Activated CD4-positive, alpha-beta T cell treated with anti-CD3 and anti-CD28 coated beads, Interleukin-2, amount 10 ng/mL, durations not matched to agents 7 days and 5 days (primary cell): ENCODE measurements around the gene STRN3. TPM values are rescaled to one million over a fixed set of nuclear protein-coding genes. Genes with fewer than 3 reads are reported as not detected.
A peak's percentile ranks its signal among the peaks of the same experiment; 100 is the strongest.
"Not testable (repeated sequence)": the region's sequence is repeated elsewhere in the genome, so short reads cannot be mapped to it uniquely, and the experiment has no call there.

ENCODE experiments used
- CTCF ChIA-PET: fragments of 350-600 bp; sonication (Branson Sonifier 250); formaldehyde crosslinking; loops from one replicate; lab custom pipeline; 2021; ENCODE audit warnings: antibody characterized with exemption; lab: Charles Lee
- POLR2A ChIA-PET: fragments of 350-600 bp; sonication (Branson Sonifier 250); formaldehyde crosslinking; loops from one replicate; lab custom pipeline; 2021; ENCODE audit warnings: antibody characterized with exemption; lab: Charles Lee
- DNase-seq: peaks from one replicate; pipeline ENCODE4 v3.0.0-alpha.2; 2020
- H3K27ac Mint-ChIP-seq: one replicate; pipeline ENCODE4 v1.8.0; 2021; ENCODE audit warnings: mild to moderate bottlenecking, moderate library complexity, mixed read lengths
- H3K27me3 Mint-ChIP-seq: one replicate; pipeline ENCODE4 v1.8.0; 2021; ENCODE audit warnings: mixed read lengths
- H3K36me3 Mint-ChIP-seq: one replicate; pipeline ENCODE4 v1.8.0; 2021; ENCODE audit warnings: low read depth, mixed read lengths
- H3K4me1 Mint-ChIP-seq: one replicate; pipeline ENCODE4 v1.8.0; 2021; ENCODE audit warnings: mixed read lengths
- H3K4me3 Mint-ChIP-seq: one replicate; pipeline ENCODE4 v1.8.0; 2021; ENCODE audit warnings: mild to moderate bottlenecking, moderate library complexity, mixed read lengths
- H3K9me3 Mint-ChIP-seq: one replicate; pipeline ENCODE4 v1.8.0; 2021; ENCODE audit warnings: mixed read lengths
- total RNA-seq, 2 experiments: library from RNA; stranded (reverse); gene quantifications; one replicate each; pipeline ENCODE4 v1.2.3, GENCODE V29; 2021

Gene STRN3
- total RNA-seq, 2 experiments from 2014 or later = 20.4 TPM

DNA sequence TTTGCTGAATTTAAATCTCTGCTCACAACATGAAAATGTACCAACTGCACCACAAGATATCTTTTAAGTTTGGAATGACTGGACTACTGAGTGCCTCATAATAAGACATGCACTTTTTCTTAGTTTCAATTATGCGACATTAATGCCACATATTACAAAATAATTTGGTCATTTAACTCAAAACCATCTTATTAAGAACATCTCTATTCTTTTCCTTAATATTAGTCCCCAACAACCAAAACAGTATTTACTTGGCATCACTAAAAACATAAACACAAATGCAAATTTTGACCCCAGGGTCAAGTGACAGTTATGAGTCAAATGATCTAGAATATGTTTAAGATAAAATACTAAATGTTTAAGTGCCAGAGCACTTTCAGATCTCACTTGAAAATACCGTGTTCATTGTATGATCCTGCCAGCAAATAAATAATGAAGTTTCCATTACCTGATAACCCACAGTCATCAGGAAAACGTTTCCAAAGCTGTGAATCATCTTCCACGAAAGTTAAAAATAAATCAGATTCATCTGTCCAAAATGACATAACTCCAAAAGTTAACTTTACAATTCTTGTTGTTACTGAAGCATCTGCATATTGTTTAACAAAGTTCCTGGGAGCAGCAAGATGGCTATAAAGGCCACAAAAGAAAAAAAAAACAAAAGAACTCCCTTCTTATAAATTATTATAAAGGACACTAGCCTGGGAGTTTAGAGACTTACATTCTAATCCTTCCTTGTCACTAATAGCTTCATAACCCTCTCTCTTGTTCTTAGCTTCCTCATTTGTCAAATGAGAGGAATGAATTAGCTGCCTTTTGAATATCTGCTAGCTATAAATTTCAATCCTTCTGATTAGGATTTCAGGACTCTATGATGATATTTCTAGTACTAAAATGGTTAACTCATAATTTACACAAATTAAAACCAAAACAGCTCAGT is 31.2 kb downstream of the STRN3 start:
- ChIA-PET CTCF (interaction anchor here (0.6 to 1.2 kb wide), 4 partner anchors 10 to 382 kb away, joined by 3 to 5 read pairs (median 4); no protein-coding TSS in a partner anchor), POLR2A (no interaction called here)
- no peak overlapping the region for H3K4me3 Mint-ChIP-seq

DNA sequence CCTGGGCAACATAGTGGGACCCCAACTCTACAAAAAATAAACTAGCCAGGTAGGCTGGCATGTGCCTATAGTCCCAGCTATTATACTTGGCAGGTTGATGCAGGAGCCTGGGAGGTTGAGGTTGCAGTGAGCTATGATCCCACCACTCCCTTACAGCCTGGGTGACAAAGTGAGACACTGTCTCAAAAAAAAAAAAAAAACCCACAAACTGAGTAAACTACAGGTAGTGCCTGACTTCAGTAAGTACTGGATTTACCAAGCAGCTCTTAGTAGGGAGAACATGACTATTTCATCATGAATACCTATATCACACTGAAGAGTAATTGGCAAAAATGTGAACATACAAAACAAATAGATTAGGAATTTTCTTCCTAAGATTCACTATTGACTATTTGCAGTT is 33.1 kb downstream of the STRN3 start:
- Mint-ChIP-seq H3K4me1 (peaks cover 21% of the 10 kb centered on the region), H3K9me3 (peaks cover 9% of the 10 kb centered on the region), H3K4me3 (no peak overlapping the region), H3K27me3 (no peaks in the 10 kb centered on the region), H3K27ac (no peak overlapping the region), H3K36me3 (peaks cover 19% of the 10 kb centered on the region)
- POLR2A ChIA-PET = interaction anchor here (0.6 kb wide), 1 partner anchor 243 kb away, joined by 3 read pairs; no protein-coding TSS in a partner anchor
- CTCF ChIA-PET = interaction anchor here (0.5 to 1.2 kb wide), 2 partner anchors 8 to 695 kb away, joined by 4 to 6 read pairs; no protein-coding TSS in a partner anchor
- DNase-seq = no peak

More for the DNA sequence above, 31.2 kb downstream of the STRN3 start:
- Mint-ChIP-seq H3K4me1 (peaks cover 20% of the 10 kb centered on the region), H3K27ac (no peak overlapping the region), H3K9me3 (peaks cover 21% of the 10 kb centered on the region), H3K27me3 (no peaks in the 10 kb centered on the region), H3K36me3 (peaks cover 33% of the 10 kb centered on the region)
- no peak for DNase-seq

DNA sequence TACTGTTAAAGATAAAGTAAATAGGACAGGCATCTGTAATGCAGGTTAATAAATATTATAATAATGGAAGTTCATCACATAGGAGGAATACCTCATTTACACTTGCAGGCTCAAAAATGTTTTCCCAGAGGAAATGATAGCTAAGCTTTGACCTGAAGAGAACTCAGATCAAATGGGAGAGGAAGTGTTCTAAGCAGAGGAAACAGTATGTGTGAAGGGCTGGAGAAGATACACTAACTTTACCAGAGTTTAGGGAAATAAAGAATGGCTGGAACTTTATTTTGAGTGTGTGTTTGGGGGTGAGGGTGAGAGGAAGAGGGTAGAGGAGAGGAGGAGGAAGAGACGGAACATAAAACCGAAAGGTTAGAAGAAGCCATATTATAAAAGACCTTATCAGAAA is 34.8 kb downstream of the STRN3 start:
- no peak for DNase-seq
- Mint-ChIP-seq H3K36me3 (peaks cover 7% of the 10 kb centered on the region), H3K4me3 (no peak overlapping the region), H3K27ac (no peak overlapping the region), H3K9me3 (no peaks in the 10 kb centered on the region), H3K27me3 (no peaks in the 10 kb centered on the region), H3K4me1 (peaks cover 17% of the 10 kb centered on the region)
- CTCF ChIA-PET = no interaction called here
- POLR2A ChIA-PET = no interaction called here

DNA sequence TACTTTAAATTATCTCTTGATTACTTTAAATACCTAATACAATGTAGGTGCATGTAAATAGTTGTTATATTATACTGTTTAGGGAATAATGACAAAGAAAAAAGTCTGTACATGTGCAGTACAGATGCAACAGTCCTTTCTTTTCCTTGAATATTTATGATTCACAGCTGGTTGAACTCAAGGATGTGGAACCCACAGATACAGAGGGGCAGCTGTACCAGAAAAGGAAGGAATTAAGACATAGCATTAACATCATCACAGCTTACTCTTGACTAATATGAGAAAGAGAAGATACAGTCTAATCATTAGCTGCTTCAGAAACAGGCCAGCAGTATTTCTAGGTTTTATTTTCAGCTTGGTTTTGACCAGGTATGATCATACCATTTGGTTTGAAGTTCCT is 35.4 kb downstream of the STRN3 start:
- ChIA-PET CTCF (no interaction called here), POLR2A (no interaction called here)
- no peak overlapping the region for H3K4me3 Mint-ChIP-seq
- H3K27ac Mint-ChIP-seq = no peak overlapping the region
- H3K27me3 Mint-ChIP-seq = no peaks in the 10 kb centered on the region
- peaks cover 14% of the 10 kb centered on the region for H3K4me1 Mint-ChIP-seq
- no peak for DNase-seq
- no peaks in the 10 kb centered on the region for H3K9me3 Mint-ChIP-seq
- H3K36me3 Mint-ChIP-seq = peaks cover 7% of the 10 kb centered on the region

DNA sequence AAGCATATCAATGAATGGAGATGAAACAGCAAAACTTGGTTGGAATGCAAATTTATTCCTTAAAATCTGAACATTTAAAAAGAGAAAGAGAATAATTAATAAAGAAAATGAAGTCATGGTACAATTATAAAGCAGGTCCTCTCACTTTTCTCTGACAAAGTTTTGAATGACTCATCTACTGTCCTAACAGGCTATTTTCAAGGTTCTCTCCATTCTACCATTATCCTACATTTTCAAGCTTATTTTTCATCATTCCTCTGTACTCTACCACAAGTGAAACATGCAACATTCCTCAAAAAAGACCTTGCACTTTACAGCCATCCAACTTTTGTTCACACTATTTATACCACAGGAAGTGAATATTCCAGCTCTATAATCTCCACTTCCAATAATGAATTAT is 37.7 kb downstream of the STRN3 start:
- DNase-seq = no peak
- ChIA-PET CTCF (interaction anchor here (1.5 kb wide), 1 partner anchor 17 kb away, joined by 3 read pairs; no protein-coding TSS in a partner anchor), POLR2A (no interaction called here)

DNA sequence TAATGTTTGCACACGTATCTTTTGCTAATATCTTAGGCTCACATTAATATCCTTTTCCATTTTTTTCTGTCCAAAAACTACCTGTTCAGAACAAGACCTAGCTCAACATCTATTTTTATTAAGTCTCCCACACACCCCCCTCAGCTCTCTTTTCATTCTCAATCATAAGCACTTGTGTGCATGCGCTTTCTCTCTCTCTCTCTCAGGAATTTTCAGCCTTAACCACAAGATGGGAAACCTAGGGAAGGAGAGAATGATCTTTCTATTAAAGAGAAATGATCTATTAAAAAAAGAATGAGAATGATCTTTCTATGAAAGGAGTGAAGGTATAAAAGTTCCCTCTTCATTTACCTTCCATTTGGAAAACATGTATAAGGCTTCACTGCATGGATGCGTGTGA is 40.4 kb downstream of the STRN3 start:
- Mint-ChIP-seq H3K27me3 (no peaks in the 10 kb centered on the region), H3K9me3 (no peaks in the 10 kb centered on the region), H3K4me1 (peaks cover 3% of the 10 kb centered on the region), H3K36me3 (peaks cover 5% of the 10 kb centered on the region), H3K27ac (no peak overlapping the region), H3K4me3 (no peak overlapping the region)
- POLR2A ChIA-PET = no interaction called here
- CTCF ChIA-PET = no interaction called here
- DNase-seq = no peak

More for the DNA sequence above, 37.7 kb downstream of the STRN3 start:
- Mint-ChIP-seq H3K4me1 (peaks cover 5% of the 10 kb centered on the region), H3K27ac (no peak overlapping the region), H3K9me3 (no peaks in the 10 kb centered on the region), H3K36me3 (peaks cover 7% of the 10 kb centered on the region), H3K27me3 (no peaks in the 10 kb centered on the region), H3K4me3 (no peak overlapping the region)

DNA sequence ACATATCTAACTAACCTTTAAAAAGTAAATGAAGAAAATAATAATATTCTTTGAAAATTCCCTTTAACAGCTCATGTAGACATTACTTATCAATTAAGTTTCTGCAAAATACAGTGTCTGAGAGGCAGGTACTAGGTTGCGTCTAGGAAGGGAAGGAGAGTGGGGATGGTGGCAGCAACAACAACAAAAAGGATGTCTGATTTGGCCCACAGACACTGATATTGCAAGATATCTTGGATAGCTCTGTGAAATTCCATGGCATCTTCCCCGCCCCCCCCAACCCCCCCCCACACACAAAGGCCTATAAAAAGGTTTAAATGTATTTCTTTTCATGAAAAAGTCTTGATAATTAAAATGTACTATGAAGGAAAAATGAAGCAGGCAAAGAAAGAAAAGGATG is 42.3 kb downstream of the STRN3 start:
- ChIA-PET POLR2A (no interaction called here), CTCF (no interaction called here)
- DNase-seq = no peak
- Mint-ChIP-seq H3K36me3 (no peaks in the 10 kb centered on the region), H3K4me3 (no peak overlapping the region), H3K4me1 (peaks cover 1% of the 10 kb centered on the region), H3K27ac (no peak overlapping the region), H3K9me3 (no peaks in the 10 kb centered on the region), H3K27me3 (no peaks in the 10 kb centered on the region)

DNA sequence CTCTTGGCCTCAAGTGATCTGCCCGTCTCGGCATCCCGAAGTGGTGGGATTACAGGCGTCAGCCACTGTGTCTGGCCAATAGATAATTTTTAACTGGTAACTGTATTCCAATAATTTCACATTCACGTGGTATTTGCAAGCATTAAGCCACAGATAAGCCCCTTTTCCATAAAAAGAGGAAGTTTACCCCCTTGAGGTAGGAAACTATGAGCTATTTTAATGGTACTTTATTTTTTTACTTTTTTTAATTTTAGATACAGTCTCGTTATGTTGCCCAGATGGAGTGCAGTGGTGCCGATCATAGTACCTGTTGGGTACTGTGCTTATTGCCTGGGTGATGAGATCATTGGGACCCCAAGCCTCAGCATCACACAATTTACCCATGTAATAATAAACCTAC is 43.6 kb downstream of the STRN3 start:
- no peak for DNase-seq
- Mint-ChIP-seq H3K9me3 (no peaks in the 10 kb centered on the region), H3K27me3 (no peaks in the 10 kb centered on the region), H3K4me1 (peaks cover 1% of the 10 kb centered on the region), H3K4me3 (no peak overlapping the region), H3K36me3 (no peaks in the 10 kb centered on the region), H3K27ac (no peak overlapping the region)
- CTCF ChIA-PET = interaction anchor here (1.2 kb wide), 1 partner anchor 44 kb away, joined by 3 read pairs; the partner anchor contains the start of gene STRN3
- POLR2A ChIA-PET = no interaction called here

DNA sequence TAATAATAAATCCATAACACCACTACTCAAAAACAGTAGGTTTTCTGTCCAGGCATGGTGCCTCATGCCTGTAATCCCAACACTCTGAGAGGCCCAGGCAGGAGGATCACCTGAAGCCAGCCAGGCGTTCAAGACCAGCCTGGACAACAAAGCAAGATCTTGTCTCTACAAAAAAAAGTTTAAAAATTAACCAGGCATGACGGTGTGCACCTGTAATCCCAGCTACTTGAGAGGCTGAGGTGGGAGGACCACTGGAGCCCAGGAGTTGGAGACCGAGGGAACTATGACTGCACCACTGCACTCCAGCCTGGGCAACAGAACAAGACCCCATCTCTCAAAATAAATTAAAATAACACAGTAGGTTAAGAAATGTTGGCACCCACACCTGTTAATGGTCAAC is 45.2 kb downstream of the STRN3 start:
- Mint-ChIP-seq H3K4me1 (peaks cover 3% of the 10 kb centered on the region), H3K27me3 (no peaks in the 10 kb centered on the region), H3K36me3 (peaks cover 3% of the 10 kb centered on the region), H3K9me3 (no peaks in the 10 kb centered on the region), H3K4me3 (no peak overlapping the region), H3K27ac (no peak overlapping the region)
- no peak for DNase-seq
- ChIA-PET POLR2A (no interaction called here), CTCF (interaction anchor here (0.6 kb wide), 1 partner anchor 20 kb away, joined by 3 read pairs; no protein-coding TSS in a partner anchor)

DNA sequence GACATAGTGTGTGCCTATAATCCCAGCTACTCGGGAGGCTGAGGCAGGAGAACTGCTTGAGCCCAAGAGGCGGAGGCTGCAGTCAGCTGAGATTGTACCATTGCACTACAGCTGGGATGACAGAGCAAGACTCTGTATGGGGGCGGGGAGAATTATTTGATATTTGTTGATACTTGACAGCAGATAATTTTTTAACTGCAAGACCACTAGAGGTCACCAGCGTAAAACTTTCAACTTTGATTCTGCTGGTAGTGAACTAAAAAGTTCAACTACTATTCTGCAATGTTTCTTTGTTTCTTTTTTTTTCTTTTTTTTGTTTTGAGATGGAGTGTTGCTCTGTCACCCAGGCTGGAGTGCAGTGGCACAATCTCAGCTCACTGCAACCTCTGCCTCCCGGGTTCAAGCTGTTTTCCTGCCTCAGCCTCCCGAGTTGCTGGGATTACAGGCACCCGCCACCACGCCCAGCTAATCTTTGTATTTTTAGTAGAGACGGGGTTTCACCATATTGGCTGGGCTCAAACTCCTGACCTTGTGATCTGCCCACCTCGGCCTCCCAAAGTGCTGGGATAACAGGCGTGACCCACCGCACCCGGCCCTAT is 46.0 kb downstream of the STRN3 start:
- POLR2A ChIA-PET, H3K9me3 Mint-ChIP-seq, H3K27me3 Mint-ChIP-seq, H3K4me1 Mint-ChIP-seq, H3K36me3 Mint-ChIP-seq, H3K27ac Mint-ChIP-seq, H3K4me3 Mint-ChIP-seq: not testable (repeated sequence)
- DNase-seq = peak; percentile 67
- CTCF ChIA-PET = interaction anchor here (0.6 to 0.7 kb wide), 2 partner anchors 19 to 114 kb away, joined by 3 read pairs; no protein-coding TSS in a partner anchor

DNA sequence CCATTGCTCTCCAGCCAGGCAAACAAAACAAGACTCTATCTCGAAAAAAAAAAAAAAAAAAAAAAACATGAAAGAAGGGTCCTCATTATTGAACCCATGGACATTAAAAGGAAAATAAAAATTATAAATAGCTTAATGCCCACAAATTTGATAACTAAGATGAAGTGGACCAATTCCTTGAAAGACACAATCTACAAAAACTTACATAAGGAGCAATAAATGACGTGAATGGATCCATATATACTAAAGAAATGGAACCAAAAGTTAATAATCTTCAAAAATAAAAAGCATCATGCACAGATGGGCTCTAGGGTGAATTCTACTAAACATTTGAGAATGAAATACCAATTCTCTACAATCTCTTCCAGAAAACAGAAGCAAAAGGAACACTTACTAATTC is 48.4 kb downstream of the STRN3 start:
- peaks cover 3% of the 10 kb centered on the region for H3K36me3 Mint-ChIP-seq
- H3K9me3 Mint-ChIP-seq = no peaks in the 10 kb centered on the region
- no peak for DNase-seq
- CTCF ChIA-PET = interaction anchor here (0.9 kb wide), 2 partner anchors 9 to 148 kb away, joined by 3 read pairs; no protein-coding TSS in a partner anchor
- H3K4me3 Mint-ChIP-seq = no peak overlapping the region
- H3K4me1 Mint-ChIP-seq = peaks cover 14% of the 10 kb centered on the region
- no peaks in the 10 kb centered on the region for H3K27me3 Mint-ChIP-seq
- POLR2A ChIA-PET = no interaction called here
- no peak overlapping the region for H3K27ac Mint-ChIP-seq

DNA sequence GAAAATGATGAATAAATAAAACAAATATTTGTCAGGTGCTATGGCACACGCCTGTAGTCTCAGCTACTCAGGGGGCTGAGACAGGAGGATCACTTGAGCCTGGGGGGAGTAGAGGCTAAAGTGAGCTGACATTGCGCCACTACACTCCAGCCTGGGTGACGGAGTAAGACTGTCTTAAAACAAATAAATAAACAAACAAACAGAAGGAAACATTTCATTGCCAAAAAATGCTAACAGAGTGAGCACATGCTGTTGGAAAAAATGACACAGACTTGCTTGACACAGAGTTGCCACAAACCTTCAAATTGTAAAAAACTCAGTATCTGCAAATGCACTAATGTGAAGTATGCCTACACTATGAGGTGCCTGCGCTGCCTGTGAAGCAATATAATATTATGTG is 51.6 kb downstream of the STRN3 start:
- Mint-ChIP-seq H3K4me1 (peaks cover 21% of the 10 kb centered on the region), H3K9me3 (no peaks in the 10 kb centered on the region)
- CTCF ChIA-PET = no interaction called here

More for the DNA sequence above, 51.6 kb downstream of the STRN3 start:
- no peak overlapping the region for H3K27ac Mint-ChIP-seq
- POLR2A ChIA-PET = no interaction called here
- peaks cover 4% of the 10 kb centered on the region for H3K36me3 Mint-ChIP-seq
- no peaks in the 10 kb centered on the region for H3K27me3 Mint-ChIP-seq
- no peak for DNase-seq
- H3K4me3 Mint-ChIP-seq = no peak overlapping the region
